22Rv1 (cell line): Measurements from ENCODE around the gene EPM2A.

Experiments used
- CTCF ChIP-seq: fragments of 450-650 bp; IDR thresholded peaks from 2 replicates; pipeline ENCODE4 v1.5.1; 2017; ENCODE audit warnings: mild to moderate bottlenecking
- ZFX ChIP-seq: fragments of 450-650 bp; IDR thresholded peaks from 2 replicates; pipeline ENCODE4 v1.6.1; 2017; ENCODE audit warnings: antibody characterized with exemption, borderline replicate concordance

- TF ChIP-seq CTCF (no peak), ZFX (no peak)
Measured at GRCh38 chr6:145738265-145738664, 2.9 kb upstream of the EPM2A start.
